Right cardiac atrium (tissue), 5 donors: ENCODE data around the gene MRPL10. TPM values are rescaled to one million over a fixed set of nuclear protein-coding genes. Genes with fewer than 3 reads are reported as not detected.
A peak's percentile ranks its signal among the peaks of the same experiment; 100 is the strongest.

Experiments
- ATAC-seq, 2 donors: fragments of 200-7000 bp; cut with Tn5 transposase; one replicate each; pipeline versions ENCODE4 v1.8.0 to v1.9.1; 2020; ENCODE audit warnings: moderate library complexity in 2 of 2, mild to moderate bottlenecking in 1 of 2
- DNase-seq, 3 donors: peaks; one replicate each; pipeline ENCODE4 v3.0.0-alpha.2; 2020
- H3K27ac ChIP-seq: one replicate; pipeline ENCODE4 v1.5.1; 2013; ENCODE audit warnings: mild to moderate bottlenecking, low read length, control low read depth, moderate library complexity
- H3K27me3 ChIP-seq: one replicate; pipeline ENCODE4 v1.6.1; 2013; ENCODE audit not compliant: control insufficient read depth, insufficient read depth
- H3K4me1 ChIP-seq: one replicate; pipeline ENCODE4 v1.6.1; 2013; ENCODE audit warnings: low read length; ENCODE audit not compliant: control insufficient read depth, insufficient read depth
- H3K4me3 ChIP-seq: one replicate; pipeline ENCODE4 v1.5.1; 2013; ENCODE audit warnings: low read length, control low read depth
- H3K9me3 ChIP-seq: one replicate; pipeline ENCODE4 v1.6.1; 2013; ENCODE audit warnings: low read length; ENCODE audit not compliant: control insufficient read depth
- WGBS: extraction: QIAGEN DNeasy Blood & Tissue Kit; methylation state at CpG from one replicate; pipeline ENCODE4 v1.1.7; 2013; 5-methylcytosine and 5-hydroxymethylcytosine counted together
- intact Hi-C, 4 donors: fragments of 100-400 bp; cut with DNase I; formaldehyde crosslinking; loops; one replicate each; pipeline versions ENCODE4 v1.11.0 to v1.14.0; 2022 to 2023
- polyA plus RNA-seq: library from polyadenylated mRNA; stranded (reverse); fragments of 200-250 nt; gene quantifications from one replicate; pipeline ENCODE4 v1.2.3, GENCODE V29; 2013
- total RNA-seq, 4 donors: library from RNA; stranded (reverse); fragmentation: NEBNext Ultra II Directional; extraction: Animal tissue kit (Norgen Biotek cat#: 25700); gene quantifications; one replicate each; pipeline ENCODE4 v1.2.1, GENCODE V29; 2021
- donor health status: healthy with polysubstance abuse.
- donor health status: DM: no; HTN: yes; CAD: no.
- donor health status: DM: no; HTN: no; CAD: no.
- donor health status: DM: no; HTN: yes; CAD: no; lungs with severe emphysema.
- donor health status: DM: yes; HTN: yes; CAD: no.

MRPL10 gene
- total and polyA plus RNA-seq, 5 donors, result 37.7 to 52.3 (median 47.5) TPM

GRCh38 chr17:47838636-47839035 is 7.3 kb upstream of the MRPL10 start:
- no peaks in the 10 kb centered on the region for H3K27me3 ChIP-seq
- H3K4me1 ChIP-seq, result peaks cover 3% of the 10 kb centered on the region
- ATAC-seq, result no peak
- intact Hi-C loops, result no loop called here
- no peaks in the 10 kb centered on the region for H3K9me3 ChIP-seq
- DNase-seq, result peak in 2 of 3 donors; percentile 52 to 54
- H3K4me3 ChIP-seq, result no peak overlapping the region
- no peak overlapping the region for H3K27ac ChIP-seq
- WGBS, result 90% methylated on average over 13 of the region's 13 CpGs

GRCh38 chr17:47837401-47838039 is 6.2 kb upstream of the MRPL10 start:
- ATAC-seq (peak in 1 of 2 donors; percentile 4), DNase-seq (peak in 2 of 3 donors; percentile 67 to 73)
- H3K4me3 ChIP-seq, result no peak overlapping the region
- no peaks in the 10 kb centered on the region for H3K9me3 ChIP-seq
- no peaks in the 10 kb centered on the region for H3K27me3 ChIP-seq
- intact Hi-C loops, result no loop called here
- H3K4me1 ChIP-seq, result peaks cover 3% of the 10 kb centered on the region
- WGBS, result 57% methylated on average over 13 of the region's 13 CpGs
- H3K27ac ChIP-seq, result peak overlapping the region; percentile 20

GRCh38 chr17:47836601-47837000 is 5.3 kb upstream of the MRPL10 start:
- H3K27ac ChIP-seq, result no peak overlapping the region
- ATAC-seq (no peak), DNase-seq (peak in 1 of 3 donors; percentile 41)
- H3K9me3 ChIP-seq, result no peaks in the 10 kb centered on the region
- intact Hi-C loops, result no loop called here
- H3K4me3 ChIP-seq, result no peak overlapping the region
- H3K27me3 ChIP-seq, result no peaks in the 10 kb centered on the region
- WGBS, result 78% methylated on average over 6 of the region's 6 CpGs
- H3K4me1 ChIP-seq, result peaks cover 7% of the 10 kb centered on the region

GRCh38 chr17:47834756-47835155 is 3.4 kb upstream of the MRPL10 start:
- ATAC-seq, result no peak
- DNase-seq, result no peak
- H3K27me3 ChIP-seq, result no peaks in the 10 kb centered on the region
- H3K9me3 ChIP-seq, result no peaks in the 10 kb centered on the region
- 50% methylated on average over 5 of the region's 5 CpGs for WGBS
- intact Hi-C loops, result no loop called here
- H3K4me3 ChIP-seq, result no peak overlapping the region
- H3K4me1 ChIP-seq, result peaks cover 7% of the 10 kb centered on the region
- H3K27ac ChIP-seq, result no peak overlapping the region

GRCh38 chr17:47831934-47832327 is 590 bp upstream of the MRPL10 start:
- Histone ChIP-seq H3K9me3 (no peaks in the 10 kb centered on the region), H3K27me3 (no peaks in the 10 kb centered on the region), H3K27ac (no peak overlapping the region), H3K4me1 (peaks cover 7% of the 10 kb centered on the region), H3K4me3 (peak overlapping the region; percentile 33)
- peak; percentile 5 to 8 for ATAC-seq
- DNase-seq, result no peak
- WGBS, result 8% methylated on average over 7 of the region's 7 CpGs
- intact Hi-C loops, result no loop called here

GRCh38 chr17:47830396-47831002 is 842 bp downstream of the MRPL10 start:
- H3K4me3 ChIP-seq, result peak overlapping the region; percentile 47
- intact Hi-C loops, result no loop called here
- DNase-seq (no peak), ATAC-seq (no peak)
- H3K27ac ChIP-seq, result no peak overlapping the region
- WGBS, result 71% methylated on average over 18 of the region's 18 CpGs
- H3K4me1 ChIP-seq, result peaks cover 7% of the 10 kb centered on the region
- no peaks in the 10 kb centered on the region for H3K27me3 ChIP-seq
- no peaks in the 10 kb centered on the region for H3K9me3 ChIP-seq

- Histone ChIP-seq H3K27ac (no peak overlapping the region), H3K27me3 (no peaks in the 10 kb centered on the region), H3K4me1 (peaks cover 7% of the 10 kb centered on the region), H3K9me3 (no peaks in the 10 kb centered on the region), H3K4me3 (no peak overlapping the region)
- intact Hi-C loops, result no loop called here
- DNase-seq (no peak), ATAC-seq (no peak)
- 80% methylated on average over 3 of the region's 3 CpGs for WGBS
Observed at GRCh38 chr17:47829870-47830269, 1.5 kb downstream of the MRPL10 start.

GRCh38 chr17:47823519-47823918 is 7.8 kb downstream of the MRPL10 start:
- WGBS, result 92% methylated on average over 4 of the region's 4 CpGs
- peaks cover 9% of the 10 kb centered on the region for H3K4me1 ChIP-seq
- H3K4me3 ChIP-seq, result no peak overlapping the region
- peak in 1 of 3 donors; percentile 5 for DNase-seq
- ATAC-seq, result no peak
- intact Hi-C loops, result no loop called here
- H3K27me3 ChIP-seq, result no peaks in the 10 kb centered on the region
- no peaks in the 10 kb centered on the region for H3K9me3 ChIP-seq
- no peak overlapping the region for H3K27ac ChIP-seq

GRCh38 chr17:47822785-47823184 is 8.6 kb downstream of the MRPL10 start:
- WGBS, result 85% methylated on average over 4 of the region's 4 CpGs
- peak in 1 of 3 donors; percentile 34 for DNase-seq
- H3K27ac ChIP-seq, result no peak overlapping the region
- peaks cover 9% of the 10 kb centered on the region for H3K4me1 ChIP-seq
- no peaks in the 10 kb centered on the region for H3K9me3 ChIP-seq
- H3K4me3 ChIP-seq, result no peak overlapping the region
- H3K27me3 ChIP-seq, result no peaks in the 10 kb centered on the region
- intact Hi-C loops, result no loop called here
- no peak for ATAC-seq

GRCh38 chr17:47821424-47822391 is 9.6 kb downstream of the MRPL10 start, which contains the start of gene OSBPL7:
TSS of gene OSBPL7 (minus strand) at chr17:47821794. CDS start at chr17:47820278, 1,516 bp downstream.
- intact Hi-C loops, result no loop called here
- peak; percentile 84 to 92 (median 88) for DNase-seq
- Histone ChIP-seq H3K27ac (peak within 1 kb of the TSS; percentile 32), H3K9me3 (no peaks in the 10 kb centered on the region), H3K4me1 (peaks cover 9% of the 10 kb centered on the region), H3K27me3 (no peaks in the 10 kb centered on the region), H3K4me3 (peak within 1 kb of the TSS; percentile 59)
- ATAC-seq, result peak; percentile 93
- WGBS, result 4% methylated on average over 21 of the region's 21 CpGs

- Histone ChIP-seq H3K27me3 (no peaks in the 10 kb centered on the region), H3K4me1 (peaks cover 9% of the 10 kb centered on the region), H3K27ac (peak overlapping the region; percentile 32), H3K4me3 (peak overlapping the region; percentile 59), H3K9me3 (no peaks in the 10 kb centered on the region)
- intact Hi-C loops, result no loop called here
- ATAC-seq, result peak; percentile 4 to 6
- WGBS, result 7% methylated on average over 4 of the region's 4 CpGs
- no peak for DNase-seq
Observed at GRCh38 chr17:47821031-47821423, 10.3 kb downstream of the MRPL10 start.
